Measurements from ENCODE around the gene PTCHD4. TPM values are rescaled to one million over a fixed set of nuclear protein-coding genes. Genes with fewer than 3 reads are reported as not detected.
"Not testable (repeated sequence)": the region's sequence is repeated elsewhere in the genome, so short reads cannot be mapped to it uniquely, and the experiment has no call there.

PTCHD4 gene
- total RNA-seq, 1 experiment from 2014 or later: 0.96 TPM

DNA sequence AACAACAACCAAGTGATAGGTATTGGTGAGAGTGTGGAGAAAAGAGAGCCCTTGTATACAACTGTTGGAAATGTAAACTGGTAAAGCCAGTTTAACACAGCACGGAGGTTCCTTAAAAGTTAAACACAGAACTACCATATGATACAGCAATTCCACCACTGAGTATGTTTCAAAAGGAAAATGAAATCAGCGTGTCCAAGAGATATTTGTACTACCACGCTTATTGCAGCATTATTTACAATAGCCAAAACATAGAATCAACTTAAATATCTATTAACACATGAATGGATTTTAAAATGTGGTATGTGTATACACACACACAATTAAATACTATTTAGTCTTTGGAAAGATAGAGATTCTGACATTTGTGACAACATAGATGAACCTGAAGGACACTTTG is 1.1 kb downstream of the PTCHD4 start:
- Histone ChIP-seq H3T11ph (ENCODE audit: low read length) (no peak overlapping the region), H2AK5ac (ENCODE audit: insufficient read length, low read length) (no peak overlapping the region), H2BK5ac (ENCODE audit: insufficient read length, low read length) (no peak overlapping the region), H3K23me2 (ENCODE audit: insufficient read length, low read depth, low read length, poor library complexity, severe bottlenecking) (peaks cover 3% of the 10 kb centered on the region), H2BK15ac (ENCODE audit: low read depth, low read length) (no peak overlapping the region), H2BK20ac (ENCODE audit: low read depth, low read length, poor library complexity, severe bottlenecking) (no peak overlapping the region), H3K27me3 (ENCODE audit: insufficient read depth, low read length) (no peaks in the 10 kb centered on the region), H3K18ac (ENCODE audit: insufficient read length, low read depth, low read length) (no peak overlapping the region), H4K5ac (ENCODE audit: insufficient read length, low read depth, low read length) (no peak overlapping the region), H2BK120ac (ENCODE audit: low read depth, low read length, poor library complexity, severe bottlenecking) (no peak overlapping the region), H3K56ac (ENCODE audit: insufficient read length, low read depth, low read length) (no peak overlapping the region), H3K4ac (ENCODE audit: low read depth, low read length) (no peak overlapping the region), H3K27ac (ENCODE audit: insufficient read length, low read depth, low read length) (no peak overlapping the region), H3K79me1 (ENCODE audit: insufficient read depth, low read depth, low read length, poor library complexity, severe bottlenecking) (no peaks in the 10 kb centered on the region), H3K4me1 (ENCODE audit: insufficient read depth, low read length) (no peaks in the 10 kb centered on the region), H3K79me2 (ENCODE audit: insufficient read depth, low read length) (no peaks in the 10 kb centered on the region; the same call in 1 of the 2 replicates), H2BK12ac (ENCODE audit: insufficient read length, low read depth, low read length) (no peak overlapping the region), H4K20me1 (ENCODE audit: control insufficient read depth, insufficient read depth, insufficient read length) (no peaks in the 10 kb centered on the region), H3K9me3 (ENCODE audit: control insufficient read depth, low read depth, low read length) (no peaks in the 10 kb centered on the region), H3K9ac (ENCODE audit: extremely low read depth, insufficient read length, low read length) (peak overlapping the region; percentile 68), H3K23ac (ENCODE audit: insufficient read length, low read depth, low read length) (no peak overlapping the region), H3K14ac (ENCODE audit: insufficient read depth, low read length) (no peak overlapping the region), H4K8ac (replicated peaks; ENCODE audit: insufficient read length, low read depth, low read length) (no peak overlapping the region), H3K4me2 (ENCODE audit: insufficient read depth, insufficient read length, low read length) (peak overlapping the region; percentile 63), H2AFZ (ENCODE audit: low read length) (no peak overlapping the region), H4K91ac (ENCODE audit: insufficient read length, low read depth, low read length) (no peak overlapping the region)
- H3K4me1 Mint-ChIP-seq: peaks cover 20 to 58% of the 10 kb centered on the region in 2 experiments
- H3K27ac Mint-ChIP-seq: peak overlapping the region in 1 of 3 experiments; percentile 96; a peak in 2 of 7 replicates
- DNase-seq: no peak
- no CpG with 5 or more reads among the region's 3 CpGs for WGBS (ENCODE audit: extremely low coverage, insufficient read length, low lambda C conversion rate)
- H3K36me3 Mint-ChIP-seq (ENCODE audit: insufficient read depth in 1 of 3, low read depth in 3 of 3): peaks cover 0 to 19% (median 4%) of the 10 kb centered on the region in 3 experiments; a peak in 3 of 7 replicates
- no peaks in the 10 kb centered on the region for H3K27me3 Mint-ChIP-seq (ENCODE audit: low read depth)
- H3K9me3 Mint-ChIP-seq: 0 out of 5 replicates have a peak, but pooled peaks cover 0 to 2% of the 10 kb centered on the region in 2 experiments
- TF ChIP-seq, protein P1, sequence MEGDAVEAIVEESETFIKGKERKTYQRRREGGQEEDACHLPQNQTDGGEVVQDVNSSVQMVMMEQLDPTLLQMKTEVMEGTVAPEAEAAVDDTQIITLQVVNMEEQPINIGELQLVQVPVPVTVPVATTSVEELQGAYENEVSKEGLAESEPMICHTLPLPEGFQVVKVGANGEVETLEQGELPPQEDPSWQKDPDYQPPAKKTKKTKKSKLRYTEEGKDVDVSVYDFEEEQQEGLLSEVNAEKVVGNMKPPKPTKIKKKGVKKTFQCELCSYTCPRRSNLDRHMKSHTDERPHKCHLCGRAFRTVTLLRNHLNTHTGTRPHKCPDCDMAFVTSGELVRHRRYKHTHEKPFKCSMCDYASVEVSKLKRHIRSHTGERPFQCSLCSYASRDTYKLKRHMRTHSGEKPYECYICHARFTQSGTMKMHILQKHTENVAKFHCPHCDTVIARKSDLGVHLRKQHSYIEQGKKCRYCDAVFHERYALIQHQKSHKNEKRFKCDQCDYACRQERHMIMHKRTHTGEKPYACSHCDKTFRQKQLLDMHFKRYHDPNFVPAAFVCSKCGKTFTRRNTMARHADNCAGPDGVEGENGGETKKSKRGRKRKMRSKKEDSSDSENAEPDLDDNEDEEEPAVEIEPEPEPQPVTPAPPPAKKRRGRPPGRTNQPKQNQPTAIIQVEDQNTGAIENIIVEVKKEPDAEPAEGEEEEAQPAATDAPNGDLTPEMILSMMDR (conservative IDR thresholded peaks at IDR 0.05): no peak
- H3K4me3 Mint-ChIP-seq: peak overlapping the region in 1 of 2 experiments; percentile 83; a peak in 2 of 5 replicates

DNA sequence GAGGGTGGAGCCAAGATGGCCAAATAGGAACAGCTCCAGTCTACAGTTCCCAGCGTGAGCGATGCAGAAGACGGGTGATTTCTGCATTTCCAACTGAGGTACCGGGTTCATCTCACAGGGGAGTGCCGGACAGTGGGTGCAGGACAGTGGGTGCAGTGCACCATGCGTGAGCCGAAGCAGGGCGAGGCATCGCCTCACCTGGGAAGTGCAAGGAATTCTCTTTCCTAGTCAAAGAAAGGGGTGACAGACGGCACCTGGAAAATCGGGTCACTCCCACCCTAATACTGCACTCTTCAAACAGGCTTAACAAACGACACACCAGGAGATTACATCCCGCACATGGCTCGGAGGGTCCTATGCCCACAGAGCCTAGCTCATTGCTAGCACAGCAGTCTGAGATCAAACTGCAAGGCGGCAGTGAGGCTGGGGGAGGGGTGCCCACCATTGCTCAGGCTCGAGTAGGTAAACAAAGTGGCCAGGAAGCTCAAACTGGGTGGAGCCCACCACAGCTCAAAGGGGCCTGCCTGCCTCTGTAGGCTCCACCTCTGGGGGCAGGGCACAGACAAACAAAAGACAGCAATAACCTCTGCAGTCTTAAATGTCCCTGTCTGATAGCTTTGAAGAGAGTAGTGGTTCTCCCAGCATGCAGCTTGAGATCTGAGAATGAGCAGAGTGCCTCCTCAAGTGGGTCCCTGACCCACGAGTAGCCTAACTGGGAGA is 8.4 kb downstream of the PTCHD4 start:
- not testable (repeated sequence) for H3K23me2 ChIP-seq (ENCODE audit: insufficient read length, low read depth, low read length, poor library complexity, severe bottlenecking); H3K9ac ChIP-seq (ENCODE audit: extremely low read depth, insufficient read length, low read length); H3K56ac ChIP-seq (ENCODE audit: insufficient read length, low read depth, low read length); H3K4me1 ChIP-seq (ENCODE audit: insufficient read depth, low read length); H3K79me1 ChIP-seq (ENCODE audit: insufficient read depth, low read depth, low read length, poor library complexity, severe bottlenecking); H2BK5ac ChIP-seq (ENCODE audit: insufficient read length, low read length); H2AFZ ChIP-seq (ENCODE audit: low read length); H3K14ac ChIP-seq (ENCODE audit: insufficient read depth, low read length); H3K9me3 ChIP-seq (ENCODE audit: control insufficient read depth, low read depth, low read length); H3K4me3 Mint-ChIP-seq; H2BK15ac ChIP-seq (ENCODE audit: low read depth, low read length); H2AK5ac ChIP-seq (ENCODE audit: insufficient read length, low read length); H3K4ac ChIP-seq (ENCODE audit: low read depth, low read length); H2BK120ac ChIP-seq (ENCODE audit: low read depth, low read length, poor library complexity, severe bottlenecking); H4K91ac ChIP-seq (ENCODE audit: insufficient read length, low read depth, low read length); H2BK12ac ChIP-seq (ENCODE audit: insufficient read length, low read depth, low read length); H2BK20ac ChIP-seq (ENCODE audit: low read depth, low read length, poor library complexity, severe bottlenecking); H3K27me3 ChIP-seq (ENCODE audit: insufficient read depth, low read length); H3K18ac ChIP-seq (ENCODE audit: insufficient read length, low read depth, low read length); H3K79me2 ChIP-seq (ENCODE audit: insufficient read depth, low read length); H4K8ac ChIP-seq (replicated peaks; ENCODE audit: insufficient read length, low read depth, low read length); H4K5ac ChIP-seq (ENCODE audit: insufficient read length, low read depth, low read length); H3K4me2 ChIP-seq (ENCODE audit: insufficient read depth, insufficient read length, low read length); H3K23ac ChIP-seq (ENCODE audit: insufficient read length, low read depth, low read length); H3K27ac ChIP-seq (ENCODE audit: insufficient read length, low read depth, low read length); H3K27me3 Mint-ChIP-seq (ENCODE audit: low read depth); H3T11ph ChIP-seq (ENCODE audit: low read length); DNase-seq; H4K20me1 ChIP-seq (ENCODE audit: control insufficient read depth, insufficient read depth, insufficient read length)
- H3K9me3 Mint-ChIP-seq: peaks cover 13 to 17% of the 10 kb centered on the region in 2 experiments
- WGBS (ENCODE audit: extremely low coverage, insufficient read length, low lambda C conversion rate): no CpG with 5 or more reads among the region's 17 CpGs
- peak overlapping the region in 1 of 3 experiments; percentile 86; a peak in 2 of 7 replicates for H3K27ac Mint-ChIP-seq
- H3K36me3 Mint-ChIP-seq (ENCODE audit: insufficient read depth in 1 of 3, low read depth in 3 of 3): peaks cover 5 to 46% (median 25%) of the 10 kb centered on the region in 3 experiments; a peak in 6 of 7 replicates
- H3K4me1 Mint-ChIP-seq: peaks cover 0 to 43% of the 10 kb centered on the region in 2 experiments; a peak in 2 of 4 replicates
